Prostate gland (tissue), 2 donors: ENCODE measurements around the gene RNU7-1. TPM values are rescaled to one million over a fixed set of nuclear protein-coding genes. Genes with fewer than 3 reads are reported as not detected.

Experiments
- DNase-seq: peaks from one replicate; pipeline ENCODE4 v3.0.0-alpha.2; 2019; ENCODE audit warnings: low spot score
- H3K27ac ChIP-seq, 2 donors: fragments of 200-600 bp; sonication (generic); 2 replicates each; pipeline ENCODE4 v1.5.1; 2017 to 2019
- H3K27me3 ChIP-seq: fragments of 200-600 bp; sonication (generic); replicated peaks from 2 replicates; pipeline ENCODE4 v1.5.1; 2019; ENCODE audit not compliant: insufficient read depth
- H3K36me3 ChIP-seq, 2 donors: fragments of 200-600 bp; sonication (generic); 1 replicate in 1 of 2; 2 replicates in 1 of 2; pipeline versions ENCODE4 v1.5.1 to v1.8.1; 2017 to 2019
- H3K4me1 ChIP-seq: fragments of 200-600 bp; sonication (generic); replicated peaks from 2 replicates; pipeline ENCODE4 v1.5.1; 2019
- H3K4me3 ChIP-seq, 2 donors: fragments of 200-600 bp; sonication (generic); 2 replicates each; pipeline ENCODE4 v1.5.1; 2017 to 2019
- H3K9me3 ChIP-seq: fragments of 200-600 bp; sonication (generic); 2 replicates; pipeline ENCODE4 v1.5.1; 2017
- POLR2A ChIP-seq: fragments of 450-650 bp; IDR thresholded peaks from one replicate; pipeline ENCODE4 v1.6.1; 2016; ENCODE audit warnings: antibody characterized with exemption, mild to moderate bottlenecking
- POLR2AphosphoS5 ChIP-seq: sonication (generic); formaldehyde crosslinking; IDR thresholded peaks from one replicate; pipeline ENCODE4 v1.6.1; 2017; ENCODE audit warnings: antibody characterized with exemption
- WGBS: methylation state at CpG from one replicate; pipeline ENCODE4 v1.1.5; 2018; 5-methylcytosine and 5-hydroxymethylcytosine counted together
- intact Hi-C: fragments of 100-400 bp; cut with DNase I; formaldehyde crosslinking; loops from one replicate; pipeline ENCODE4 v1.14.2; 2022
- total RNA-seq, 2 donors: library from RNA; depleted of rRNA; stranded (reverse); fragments of >200 nt; gene quantifications; one replicate each; pipeline ENCODE4 v1.1.0, GENCODE V29; 2016
- TF ChIP-seq, protein P1 (sequence below), 4 experiments: fragments of 200-600 bp in 2 of 4; fragments of 450-650 bp in 2 of 4; sonication (generic) in 2 of 4; IDR thresholded peaks; 1 replicate in 3 of 4; 2 replicates in 1 of 4; pipeline ENCODE4 v1.5.1; 2016 to 2019; ENCODE audit warnings: antibody characterized with exemption in 4 of 4, mild to moderate bottlenecking in 2 of 4, moderate library complexity in 2 of 4

The RNU7-1 gene
- total RNA-seq, 2 donors from 2014 or later = not detected

DNA sequence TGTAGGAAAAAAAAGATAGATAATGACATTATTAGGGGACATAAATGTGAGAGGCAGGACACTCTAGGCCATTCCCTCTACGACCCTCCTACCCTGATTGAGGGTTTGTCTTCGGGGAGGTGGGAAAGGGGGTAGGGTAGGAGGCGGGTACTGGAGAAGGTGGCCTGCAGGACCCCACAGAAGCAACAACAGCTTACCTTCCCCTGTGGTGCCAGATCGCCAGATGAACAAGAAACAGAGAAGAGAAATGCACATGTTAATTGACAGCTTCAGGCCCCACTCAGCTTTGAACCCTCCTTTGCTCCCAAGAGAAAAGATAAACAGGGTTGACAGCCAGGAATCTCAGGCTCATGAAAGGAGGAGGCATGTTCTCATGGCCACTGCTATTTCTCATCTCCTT, 22.1 kb downstream of the RNU7-1 start:
- Histone ChIP-seq H3K27me3 (no peaks in the 10 kb centered on the region), H3K27ac (peak overlapping the region; percentile 97 to 98), H3K4me3 (peak overlapping the region in 1 of 2 donors; percentile 85), H3K36me3 (peaks cover 0 to 18% of the 10 kb centered on the region in 2 donors), H3K9me3 (no peaks in the 10 kb centered on the region), H3K4me1 (peaks cover 29% of the 10 kb centered on the region)
- no peak for DNase-seq
- intact Hi-C loops = loop anchor here (10.0 kb wide), 1 partner anchor 91 kb away; the partner anchor contains the start of gene SPSB2
- TF ChIP-seq, protein P1, sequence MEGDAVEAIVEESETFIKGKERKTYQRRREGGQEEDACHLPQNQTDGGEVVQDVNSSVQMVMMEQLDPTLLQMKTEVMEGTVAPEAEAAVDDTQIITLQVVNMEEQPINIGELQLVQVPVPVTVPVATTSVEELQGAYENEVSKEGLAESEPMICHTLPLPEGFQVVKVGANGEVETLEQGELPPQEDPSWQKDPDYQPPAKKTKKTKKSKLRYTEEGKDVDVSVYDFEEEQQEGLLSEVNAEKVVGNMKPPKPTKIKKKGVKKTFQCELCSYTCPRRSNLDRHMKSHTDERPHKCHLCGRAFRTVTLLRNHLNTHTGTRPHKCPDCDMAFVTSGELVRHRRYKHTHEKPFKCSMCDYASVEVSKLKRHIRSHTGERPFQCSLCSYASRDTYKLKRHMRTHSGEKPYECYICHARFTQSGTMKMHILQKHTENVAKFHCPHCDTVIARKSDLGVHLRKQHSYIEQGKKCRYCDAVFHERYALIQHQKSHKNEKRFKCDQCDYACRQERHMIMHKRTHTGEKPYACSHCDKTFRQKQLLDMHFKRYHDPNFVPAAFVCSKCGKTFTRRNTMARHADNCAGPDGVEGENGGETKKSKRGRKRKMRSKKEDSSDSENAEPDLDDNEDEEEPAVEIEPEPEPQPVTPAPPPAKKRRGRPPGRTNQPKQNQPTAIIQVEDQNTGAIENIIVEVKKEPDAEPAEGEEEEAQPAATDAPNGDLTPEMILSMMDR (IDR thresholded peaks at IDR 0.05) = no peak
- TF ChIP-seq POLR2AphosphoS5 (no peak), POLR2A (no peak)
- WGBS = 57% methylated on average over 4 of the region's 4 CpGs

DNA sequence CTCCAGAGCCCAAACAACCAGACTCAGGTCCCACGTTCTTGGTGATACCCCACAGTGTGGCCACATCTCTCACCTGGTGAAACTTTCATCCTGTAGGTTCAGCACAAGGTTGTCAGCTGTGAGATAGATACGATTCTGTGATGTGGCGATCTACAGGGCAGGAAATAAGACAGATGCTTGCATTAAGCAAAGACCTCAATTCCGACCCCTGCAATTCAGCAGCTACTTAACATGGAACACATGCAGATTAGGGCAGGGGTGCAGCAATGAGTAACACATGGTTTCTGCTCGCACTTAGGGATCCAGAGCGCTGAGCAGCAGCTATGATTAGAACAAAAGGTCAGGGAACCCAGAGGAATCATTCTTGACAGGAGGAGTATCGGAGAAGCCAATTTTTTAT, 22.7 kb downstream of the RNU7-1 start:
- no peak for DNase-seq
- Histone ChIP-seq H3K4me1 (peaks cover 26% of the 10 kb centered on the region), H3K9me3 (no peaks in the 10 kb centered on the region), H3K36me3 (peaks cover 0 to 18% of the 10 kb centered on the region in 2 donors), H3K27ac (peak overlapping the region in 1 of 2 donors; percentile 98), H3K4me3 (no peak overlapping the region), H3K27me3 (no peaks in the 10 kb centered on the region)
- WGBS = 70% methylated on average over 7 of the region's 7 CpGs
- intact Hi-C loops = loop anchor here (10.0 kb wide), 1 partner anchor 92 kb away; the partner anchor contains the start of gene SPSB2
- no peak for TF ChIP-seq POLR2A
- no peak for TF ChIP-seq POLR2AphosphoS5
- TF ChIP-seq, protein P1 (IDR thresholded peaks at IDR 0.05) = no peak

DNA sequence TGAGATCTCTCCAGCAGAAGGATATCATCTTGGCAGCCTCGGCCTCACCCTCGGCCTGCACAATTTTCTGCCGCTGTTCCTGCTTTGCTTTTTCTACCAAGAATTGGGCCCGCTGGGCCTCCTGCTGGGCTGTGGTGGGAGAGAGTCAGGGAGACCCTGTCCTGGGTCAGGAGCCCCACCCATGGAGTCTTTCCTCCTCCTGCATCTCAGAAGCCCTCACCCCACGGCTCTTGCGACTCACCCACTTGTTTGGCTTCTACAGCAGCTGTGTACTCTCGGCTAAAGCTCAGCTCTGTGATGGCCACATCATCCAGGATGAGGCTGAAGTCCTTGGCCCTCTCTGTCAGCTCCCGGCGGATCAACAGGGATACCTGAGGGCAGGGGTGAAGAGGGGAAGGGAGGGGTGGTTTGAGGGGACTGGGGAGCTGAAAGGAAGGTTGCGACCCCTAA, 24.1 kb downstream of the RNU7-1 start:
- Histone ChIP-seq H3K27ac (peak overlapping the region in 1 of 2 donors; percentile 88), H3K9me3 (no peaks in the 10 kb centered on the region), H3K4me3 (no peak overlapping the region), H3K36me3 (peaks cover 0 to 18% of the 10 kb centered on the region in 2 donors), H3K27me3 (no peaks in the 10 kb centered on the region), H3K4me1 (peaks cover 22% of the 10 kb centered on the region)
- WGBS = 69% methylated on average over 10 of the region's 10 CpGs
- DNase-seq = no peak
- intact Hi-C loops = loop anchor here (10.0 kb wide), 1 partner anchor 93 kb away; the partner anchor contains the start of gene SPSB2
- TF ChIP-seq POLR2A (no peak), POLR2AphosphoS5 (no peak)
- TF ChIP-seq, protein P1 (IDR thresholded peaks at IDR 0.05) = no peak

DNA sequence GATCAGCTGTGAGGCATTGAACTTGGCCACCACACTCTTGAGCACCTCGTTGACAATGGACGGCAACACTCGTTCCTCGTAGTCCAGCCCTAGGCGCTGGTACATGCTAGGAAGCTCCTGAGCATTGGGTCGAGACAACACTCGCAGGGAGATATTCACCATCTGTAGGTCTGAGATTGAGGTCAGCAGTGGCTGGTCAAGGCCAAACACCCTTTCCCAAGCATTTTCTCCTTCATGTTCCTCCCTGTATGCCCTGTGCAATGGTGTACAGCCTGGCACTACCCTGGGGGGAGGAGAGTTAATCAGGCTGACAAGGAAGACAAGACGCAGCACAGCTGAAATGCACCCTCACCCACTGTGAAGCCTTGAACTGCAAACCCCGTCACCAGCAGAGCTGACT, 24.8 kb downstream of the RNU7-1 start:
- peak overlapping the region in 1 of 2 donors; percentile 88 for H3K27ac ChIP-seq
- intact Hi-C loops = loop anchor here (10.0 kb wide), 1 partner anchor 94 kb away; the partner anchor contains the start of gene SPSB2

More for the DNA sequence above, 24.8 kb downstream of the RNU7-1 start:
- TF ChIP-seq, protein P1 (IDR thresholded peaks at IDR 0.05) = no peak
- no peak for TF ChIP-seq POLR2A
- no peak for TF ChIP-seq POLR2AphosphoS5
- no peak for DNase-seq
- H3K27me3 ChIP-seq = no peaks in the 10 kb centered on the region
- WGBS = 81% methylated on average over 9 of the region's 9 CpGs
- peaks cover 22% of the 10 kb centered on the region for H3K4me1 ChIP-seq
- peaks cover 0 to 18% of the 10 kb centered on the region in 2 donors for H3K36me3 ChIP-seq
- H3K4me3 ChIP-seq = no peak overlapping the region
- H3K9me3 ChIP-seq = no peaks in the 10 kb centered on the region
